HG02973 (cell line): ENCODE data around the gene CD300LB.
A peak's percentile ranks its signal among the peaks of the same experiment; 100 is the strongest.

Experiments
- ATAC-seq: cut with Tn5 transposase; IDR thresholded peaks from one replicate; pipeline ENCODE4 v1.9.1; 2021; ENCODE audit warnings: moderate library complexity; ENCODE audit not compliant: unreplicated experiment

CD300LB gene

DNA sequence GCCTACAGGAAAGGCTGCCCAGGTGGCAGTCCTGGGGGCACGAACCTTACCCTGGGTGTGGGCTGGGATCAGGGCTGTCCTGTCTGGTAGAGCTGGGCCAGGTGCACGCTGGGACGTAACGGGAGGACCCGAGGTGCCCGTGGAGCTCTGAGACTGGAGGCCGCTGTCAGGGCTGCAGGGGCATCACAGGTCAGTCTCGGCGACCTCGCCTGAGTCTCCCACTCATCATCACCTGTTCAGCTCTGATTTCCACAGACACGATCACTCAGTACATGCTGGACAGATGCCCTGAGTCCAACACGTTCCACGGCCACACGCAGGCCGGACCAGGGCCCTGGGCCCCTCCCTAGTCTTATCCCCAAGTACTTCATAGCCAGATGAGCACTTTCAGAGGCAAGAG, 19.3 kb upstream of the CD300LB start:
- no peak for ATAC-seq

DNA sequence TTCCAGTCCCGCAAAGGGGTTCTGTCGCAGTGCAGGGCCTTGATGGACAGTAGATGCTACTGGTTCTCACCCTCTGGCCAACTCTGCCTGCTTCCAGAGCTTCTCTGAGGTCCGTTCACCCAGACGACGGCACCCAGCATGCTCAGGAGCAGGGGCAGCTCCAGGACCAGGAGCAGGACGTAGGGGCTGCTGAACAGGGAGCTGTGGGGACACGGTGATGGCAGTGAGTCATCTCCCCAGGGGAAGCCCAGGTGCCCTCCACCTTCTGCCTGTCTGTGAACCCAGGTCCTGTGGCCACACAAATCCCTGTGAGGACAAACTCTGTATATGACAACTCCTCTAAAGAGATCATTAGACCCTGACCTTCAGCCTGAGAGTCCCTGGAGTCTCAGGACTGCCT, 18.1 kb upstream of the CD300LB start:
- ATAC-seq: no peak

DNA sequence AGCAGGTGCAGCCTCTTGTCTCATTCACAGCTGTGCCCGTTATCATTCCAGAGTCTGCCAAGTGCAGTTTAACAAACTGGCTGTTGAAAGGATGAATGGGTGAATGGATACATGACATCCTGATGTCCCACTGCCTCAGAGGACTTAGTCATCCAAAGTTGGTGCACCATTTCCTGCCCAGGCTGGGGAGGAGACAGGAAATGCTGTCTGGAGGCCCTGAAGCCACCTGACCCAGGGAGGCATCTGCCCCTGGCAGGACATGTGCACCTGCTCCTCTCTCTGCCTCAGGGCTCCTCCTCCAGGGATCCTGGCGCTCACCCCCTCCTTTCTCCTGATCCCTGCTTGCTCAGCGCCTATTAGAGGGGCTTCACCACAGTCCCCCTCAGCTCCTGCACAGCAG, 16.5 kb upstream of the CD300LB start:
- ATAC-seq: no peak

DNA sequence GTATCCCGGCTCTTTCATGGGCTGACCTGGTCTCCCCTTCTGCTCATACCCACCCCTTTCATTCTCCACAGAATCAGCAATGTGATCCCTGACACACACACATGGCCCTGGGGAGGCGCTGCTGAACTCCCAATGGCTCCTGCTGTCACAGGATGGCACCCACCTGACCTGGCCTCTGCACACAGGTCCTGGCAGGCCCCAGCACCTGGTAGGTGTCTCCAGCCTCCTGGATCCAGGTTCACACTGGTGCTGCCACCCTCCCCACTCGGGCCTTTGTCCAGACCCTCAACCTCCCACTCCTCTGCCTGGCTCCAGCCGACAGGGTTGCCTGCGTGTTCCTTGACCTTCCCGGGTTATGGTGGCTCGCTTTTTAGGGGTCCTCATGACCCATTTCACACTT, 16.0 kb upstream of the CD300LB start:
- ATAC-seq: no peak

DNA sequence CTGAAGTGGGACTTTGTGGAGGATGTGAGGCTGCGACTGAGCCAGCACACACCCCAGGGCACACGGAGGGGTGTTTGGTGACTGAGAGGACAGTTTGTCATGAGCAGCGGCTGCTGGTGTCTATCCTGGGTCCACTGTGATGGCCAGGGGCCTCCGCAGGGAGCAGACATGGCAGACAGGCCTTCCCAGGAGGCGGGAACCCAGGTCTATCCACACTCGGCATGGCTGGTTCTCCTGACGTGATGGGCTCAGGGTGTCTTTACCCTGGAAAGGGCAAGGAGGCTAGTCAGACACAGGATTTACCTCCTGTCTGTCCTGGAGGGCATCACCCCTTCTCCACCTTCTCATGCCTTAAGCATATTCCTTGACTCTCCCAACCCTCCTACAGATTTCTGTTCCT, 15.3 kb upstream of the CD300LB start:
- no peak for ATAC-seq

DNA sequence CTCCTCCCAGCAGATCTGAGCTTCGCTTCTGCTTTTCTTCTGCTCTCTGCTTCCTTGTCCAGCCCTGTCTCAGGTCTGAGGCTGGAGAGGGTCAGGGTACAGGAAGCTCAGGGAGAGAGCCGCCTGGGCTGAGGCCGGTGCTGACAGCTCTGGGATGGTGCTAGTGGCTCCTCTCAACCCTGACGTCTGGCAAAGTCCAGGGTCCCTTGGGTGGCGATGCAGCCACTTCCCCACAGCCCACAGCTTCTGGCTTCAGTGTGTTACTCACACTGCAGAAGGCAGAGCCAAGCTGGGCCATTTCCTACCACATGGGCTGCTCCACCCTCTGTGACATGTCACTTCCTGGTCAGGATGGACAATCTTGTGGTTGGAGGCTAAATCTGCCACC, 14.6 kb upstream of the CD300LB start, which contains the start of gene CD300C:
CD300C (minus strand) TSS at position 273 of the 388 bp plus-strand sequence. CDS start 333 bp downstream, outside the sequence.
- ATAC-seq: no peak

DNA sequence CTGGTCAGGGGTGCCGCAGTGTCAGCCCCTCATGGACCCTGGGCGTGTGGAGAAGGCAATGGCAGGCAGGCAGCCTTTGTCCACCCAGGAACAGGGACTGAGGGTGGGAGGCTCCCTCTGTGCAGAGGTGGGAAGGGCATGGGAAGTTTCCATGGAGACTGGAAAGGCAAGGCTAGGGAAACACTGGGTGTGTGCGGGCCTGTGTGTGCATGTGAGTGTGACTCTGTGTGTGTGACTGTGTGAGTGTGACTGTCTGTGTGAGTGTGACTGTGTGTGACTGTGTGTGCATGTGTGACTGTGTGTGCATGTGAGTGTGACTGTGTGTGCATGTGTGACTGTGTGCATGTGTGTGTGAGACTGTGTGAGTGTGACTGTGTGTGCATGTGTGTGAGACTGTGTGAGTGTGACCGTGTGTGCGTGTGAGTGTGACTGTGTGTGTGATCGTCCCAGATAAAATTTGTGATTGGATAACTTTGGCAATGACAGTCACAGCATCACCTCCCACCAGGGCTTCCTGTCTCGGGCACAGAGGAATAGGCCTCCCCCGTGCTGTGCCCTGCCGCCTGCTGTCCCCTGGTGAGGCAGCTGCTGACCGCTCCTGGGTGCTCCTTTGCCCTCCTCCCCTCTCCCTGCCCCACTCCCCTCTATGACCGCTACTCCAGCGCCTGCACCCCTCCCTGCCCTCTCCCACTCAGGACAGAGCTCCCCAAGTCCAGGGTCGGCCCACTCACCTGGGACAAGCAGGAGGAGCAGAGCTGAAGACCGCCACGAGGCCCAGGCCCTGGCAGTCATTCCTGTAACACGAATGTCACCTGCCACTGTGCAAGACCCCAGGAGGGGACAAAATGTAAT, 13.9 kb upstream of the CD300LB start:
- ATAC-seq: no peak

DNA sequence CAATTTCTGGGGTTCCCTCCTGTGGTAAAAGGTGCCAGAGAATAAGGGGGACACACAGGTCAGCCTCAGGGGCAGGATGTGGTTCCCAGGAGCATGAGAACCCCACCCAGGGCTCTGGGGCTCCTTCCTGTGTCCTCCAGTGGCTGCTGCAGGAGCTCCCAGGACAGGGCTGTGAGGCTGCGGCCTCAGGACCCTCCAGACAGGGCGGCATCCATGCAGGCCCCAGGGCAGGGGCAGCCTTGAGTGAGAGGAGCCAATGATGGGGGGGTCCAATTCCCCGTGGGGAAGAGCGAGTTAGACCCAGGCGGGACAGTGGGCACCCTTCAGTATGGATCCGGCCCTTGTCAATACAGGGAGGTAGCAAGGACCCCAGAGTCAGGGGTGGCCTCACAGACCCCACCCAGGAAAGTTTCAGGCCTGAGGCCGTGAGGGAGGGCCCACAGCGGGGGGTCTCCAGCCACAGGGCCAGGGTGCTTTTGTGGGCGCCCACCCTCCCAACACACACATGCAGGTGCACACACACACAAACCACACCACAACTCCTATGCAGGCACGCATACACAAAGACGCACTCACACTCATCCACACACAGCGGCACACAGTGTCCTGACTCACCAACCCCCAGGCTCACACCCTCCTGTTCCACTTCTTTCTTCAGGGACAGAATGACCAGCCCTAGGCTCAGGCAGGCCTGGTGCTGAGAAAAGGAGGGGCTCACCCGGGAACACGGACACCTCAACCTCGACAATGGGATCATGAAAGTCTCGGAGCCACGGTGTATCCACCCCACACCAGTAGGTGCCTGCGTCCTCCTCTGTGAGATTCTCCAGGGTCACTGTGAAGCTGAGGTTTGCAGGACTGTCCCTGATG, 12.9 kb upstream of the CD300LB start:
- no peak for ATAC-seq

DNA sequence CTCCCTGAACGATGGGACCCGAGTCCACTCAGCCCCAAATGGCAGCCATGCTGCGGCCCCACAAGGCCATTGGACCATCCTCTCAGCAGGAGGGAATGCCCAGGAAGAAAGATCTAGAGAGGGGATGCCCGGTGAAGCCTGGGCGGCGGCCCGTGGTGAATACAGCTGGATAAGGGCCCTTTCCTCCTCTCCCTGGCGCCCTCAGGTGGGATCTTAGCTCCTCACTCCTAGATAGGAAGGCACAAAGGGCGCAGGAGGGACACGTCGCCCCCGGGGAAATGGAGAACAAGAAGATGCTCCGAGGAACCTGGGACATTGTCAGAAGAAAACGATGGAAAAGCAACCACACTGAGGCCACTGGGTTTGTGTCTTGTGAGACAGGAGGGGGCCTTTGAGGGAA, 12.1 kb upstream of the CD300LB start:
- ATAC-seq: no peak

DNA sequence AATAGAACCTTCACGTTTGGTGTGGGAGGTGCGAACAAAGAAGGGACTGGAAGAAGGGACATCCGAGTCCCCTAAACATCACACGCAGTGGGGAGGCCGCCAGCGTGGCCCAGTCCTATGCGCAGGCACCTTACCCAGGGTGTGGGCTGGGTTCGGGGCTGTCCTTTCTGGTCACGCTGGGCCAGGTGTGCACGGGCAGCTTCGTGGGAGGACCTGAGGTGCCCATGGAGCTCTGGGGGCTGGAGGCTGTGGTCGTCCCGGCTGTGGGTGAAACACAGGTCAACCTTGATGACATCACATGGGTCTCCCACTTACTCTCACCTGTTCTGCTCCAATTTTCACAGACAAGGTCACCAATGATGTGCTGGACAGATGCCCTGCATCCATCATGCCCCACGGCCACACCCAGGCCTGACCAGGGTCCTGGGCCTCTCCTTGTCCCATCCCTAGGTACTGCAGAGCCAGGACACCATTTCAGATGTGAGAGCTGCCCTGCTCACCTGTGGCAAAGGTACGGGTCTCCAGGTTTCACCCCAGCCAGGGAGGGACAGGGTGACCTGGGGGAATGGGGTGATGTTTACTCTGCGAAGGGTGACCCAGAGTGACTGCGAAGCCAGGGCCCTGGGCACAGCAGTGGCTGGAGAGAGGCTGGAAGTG, 11.6 kb upstream of the CD300LB start:
- ATAC-seq: no peak

DNA sequence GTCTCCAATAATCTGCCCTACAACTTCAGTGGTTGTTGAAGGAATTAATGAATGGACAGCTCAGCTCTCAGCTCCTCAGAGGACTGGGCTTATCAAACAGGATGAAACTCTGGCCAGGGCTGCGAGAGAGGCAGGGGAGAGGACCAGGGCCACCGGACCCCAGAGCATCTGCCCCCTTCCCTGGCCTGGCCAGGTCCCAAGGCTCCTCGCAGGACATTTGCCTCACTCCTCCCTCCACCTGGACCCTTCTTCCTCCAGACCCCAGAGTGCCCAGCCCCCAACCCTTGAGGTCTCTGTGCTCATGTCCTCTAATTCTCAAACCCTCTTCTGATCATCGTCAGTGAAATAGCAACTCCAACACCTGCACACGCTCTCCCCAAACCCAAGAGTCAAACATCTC, 10.9 kb upstream of the CD300LB start:
- no peak for ATAC-seq

DNA sequence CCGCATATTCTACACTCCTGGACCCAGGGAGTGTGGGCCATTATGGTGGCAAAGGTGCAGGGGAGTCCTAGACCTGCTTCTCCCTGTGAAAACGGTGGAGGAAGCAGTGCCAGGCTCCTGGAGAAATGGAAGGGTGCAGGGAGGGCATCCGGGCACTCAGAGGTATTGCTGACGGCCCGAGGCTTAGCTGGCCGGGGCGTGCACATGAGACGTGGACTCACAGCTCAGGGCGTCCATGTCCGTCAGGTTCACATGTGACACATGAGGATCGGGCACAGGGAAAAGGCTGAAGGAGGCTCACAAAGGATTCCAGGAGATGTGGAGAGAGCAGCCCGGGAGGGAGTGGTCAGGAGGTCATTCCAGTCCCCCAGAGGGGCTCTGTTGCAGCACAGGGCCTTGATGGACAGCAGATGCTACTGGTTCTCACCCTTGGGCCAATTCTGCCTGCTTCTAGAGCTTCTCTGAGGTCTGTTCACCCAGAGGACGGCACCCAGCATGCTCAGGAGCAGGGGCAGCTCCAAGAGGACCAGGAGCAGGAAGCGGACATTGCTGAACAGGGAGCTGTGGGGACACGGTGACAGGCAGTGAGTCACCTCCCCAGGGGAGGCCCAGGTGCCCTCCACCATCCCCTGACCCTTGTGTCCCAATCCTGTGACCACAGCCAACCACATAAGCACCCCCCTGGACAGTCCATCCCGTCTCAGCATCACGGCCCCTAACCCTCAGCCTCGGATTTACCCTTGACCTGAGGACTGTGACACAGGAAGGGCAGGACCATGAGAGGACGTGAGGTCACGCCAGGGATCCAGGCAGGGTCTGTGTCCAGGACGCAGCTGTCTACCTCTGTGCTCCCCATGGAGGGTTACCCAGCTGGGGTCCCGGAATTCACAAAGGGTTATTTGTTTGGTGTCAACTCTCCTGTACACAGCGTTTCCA, 10.2 kb upstream of the CD300LB start:
- no peak for ATAC-seq

DNA sequence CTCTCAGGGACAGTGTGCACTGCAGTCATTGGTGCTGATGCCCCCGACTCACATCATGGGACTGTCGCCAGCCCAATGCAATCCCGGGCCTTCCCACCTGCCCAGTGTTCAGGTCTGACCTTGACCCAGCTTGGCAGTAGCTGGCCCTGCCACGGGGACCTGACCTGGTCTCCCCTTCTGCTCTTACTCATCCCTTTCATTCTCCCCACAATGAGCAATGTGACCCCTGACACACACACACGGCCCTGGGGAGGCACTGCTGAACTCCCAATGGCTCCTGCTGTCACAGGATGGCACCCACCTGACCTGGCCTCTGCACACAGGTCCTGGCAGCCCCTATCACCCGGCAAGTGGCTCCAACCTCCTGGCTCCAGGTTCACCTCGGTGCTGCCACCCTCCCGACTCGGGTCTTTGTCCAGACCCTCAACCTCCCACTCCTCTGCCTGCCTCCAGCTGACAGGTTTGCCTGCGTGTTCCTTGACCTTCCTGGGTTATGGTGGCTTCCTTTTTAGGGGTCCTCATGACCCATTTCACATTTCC, 8.1 kb upstream of the CD300LB start:
- no peak for ATAC-seq

DNA sequence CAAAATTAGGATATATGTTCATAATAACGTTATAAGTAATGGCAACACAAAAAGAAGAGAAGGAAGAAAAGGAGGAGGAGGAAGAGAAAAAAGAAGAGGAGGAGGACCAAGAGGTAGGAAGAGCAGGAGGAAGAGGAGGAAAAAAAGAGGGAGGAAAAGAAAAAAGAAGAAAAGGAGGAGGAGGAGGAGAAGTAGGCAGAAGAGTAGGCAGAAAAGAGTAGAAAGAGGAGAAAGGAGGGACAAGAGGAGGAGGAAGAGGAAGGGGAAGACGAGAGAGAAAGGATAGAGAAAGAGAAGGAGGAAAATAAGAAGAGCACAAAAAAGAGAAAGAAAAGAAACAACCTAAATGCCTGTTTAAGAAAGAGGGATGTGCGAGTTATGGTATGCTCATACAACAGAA, 5.6 kb upstream of the CD300LB start:
- ATAC-seq: no peak

DNA sequence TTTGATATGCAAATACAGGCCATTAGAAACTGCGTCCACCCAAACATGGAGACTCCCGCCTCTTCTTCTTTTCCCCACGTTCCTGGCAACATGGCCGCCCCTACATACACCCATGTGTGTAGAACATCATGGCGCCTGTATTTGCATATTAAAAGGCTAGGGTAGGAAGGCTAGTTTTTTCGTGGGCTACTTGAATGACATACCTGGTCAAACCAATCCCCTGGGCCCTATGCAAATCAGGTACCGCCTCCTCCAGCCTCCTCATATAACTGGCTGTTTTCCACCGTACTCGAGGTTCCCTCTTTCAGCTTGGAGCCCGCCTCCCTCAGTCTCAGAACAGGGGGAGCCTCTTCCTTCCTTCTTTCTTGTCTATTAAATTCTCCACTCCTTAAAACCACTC, 840 bp upstream of the CD300LB start:
- no peak for ATAC-seq

DNA sequence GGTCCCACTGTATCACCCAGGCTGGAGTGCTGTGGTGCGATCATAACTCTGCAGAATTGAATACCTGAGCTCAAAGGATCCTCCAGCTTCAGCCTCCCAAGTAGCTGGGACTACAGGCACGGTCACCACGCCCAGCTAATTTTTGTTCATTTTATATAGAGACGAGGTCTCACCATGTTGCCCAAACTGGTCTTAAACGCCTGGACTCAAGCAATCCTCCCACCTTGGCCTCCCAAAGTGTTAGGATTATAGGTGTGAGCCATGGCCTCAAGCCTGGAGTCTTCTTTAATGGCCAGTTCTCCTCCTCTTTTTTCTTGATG, 484 bp downstream of the CD300LB start:
- ATAC-seq: no peak

DNA sequence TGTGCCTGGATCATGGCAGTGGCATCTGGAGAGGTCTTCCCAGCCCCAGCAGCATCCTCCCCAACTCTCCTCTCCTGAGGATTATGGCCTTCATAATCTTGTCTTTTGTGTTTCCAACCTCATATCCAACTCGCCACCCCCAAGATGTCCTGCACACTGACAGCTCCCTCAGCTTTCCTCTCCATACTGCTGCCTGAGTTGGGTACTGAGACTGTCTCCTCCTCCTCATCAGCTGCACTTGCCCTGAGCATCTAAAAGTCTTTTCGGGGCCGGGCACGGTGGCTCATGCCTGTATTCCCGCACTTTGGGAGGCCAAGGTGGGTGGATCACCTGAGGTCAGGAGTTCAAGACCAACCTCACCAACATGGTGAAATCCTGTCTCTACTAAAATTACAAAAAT, 2.0 kb downstream of the CD300LB start:
- ATAC-seq: no peak

DNA sequence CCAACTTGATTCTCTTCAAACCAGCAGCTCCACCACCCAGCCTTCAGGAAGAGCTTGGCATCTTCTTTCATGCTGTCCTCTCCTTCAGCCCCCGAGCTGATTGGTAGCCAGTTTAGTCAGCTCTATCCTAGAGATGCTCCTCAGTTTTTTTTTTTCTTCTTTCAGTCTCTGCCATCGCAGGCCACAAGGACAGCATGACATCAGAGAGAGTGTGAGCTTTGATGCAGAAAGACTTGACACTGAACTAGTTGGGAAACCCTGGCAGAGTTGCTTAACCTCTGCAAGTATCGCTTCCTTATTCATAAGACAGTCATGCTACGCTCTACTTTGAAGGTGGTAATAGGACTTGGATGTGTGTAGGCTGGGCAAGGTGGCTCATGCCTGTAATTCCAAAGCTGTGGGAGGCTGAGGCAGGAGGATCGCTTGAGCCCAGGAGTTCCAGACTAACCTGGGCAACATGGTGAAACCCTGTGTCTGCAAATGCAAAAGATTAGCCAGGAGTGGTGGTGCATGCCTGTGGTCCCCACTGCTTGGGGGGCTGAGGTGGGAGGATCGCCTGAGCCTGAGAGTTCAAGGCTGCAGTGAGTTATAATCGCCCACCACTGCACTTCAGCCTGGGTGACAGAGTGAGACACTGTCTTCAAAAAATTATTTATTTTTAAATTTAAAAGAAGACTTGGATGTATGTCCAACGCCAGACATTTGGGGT, 2.6 kb downstream of the CD300LB start:
- ATAC-seq: peak; percentile 71

DNA sequence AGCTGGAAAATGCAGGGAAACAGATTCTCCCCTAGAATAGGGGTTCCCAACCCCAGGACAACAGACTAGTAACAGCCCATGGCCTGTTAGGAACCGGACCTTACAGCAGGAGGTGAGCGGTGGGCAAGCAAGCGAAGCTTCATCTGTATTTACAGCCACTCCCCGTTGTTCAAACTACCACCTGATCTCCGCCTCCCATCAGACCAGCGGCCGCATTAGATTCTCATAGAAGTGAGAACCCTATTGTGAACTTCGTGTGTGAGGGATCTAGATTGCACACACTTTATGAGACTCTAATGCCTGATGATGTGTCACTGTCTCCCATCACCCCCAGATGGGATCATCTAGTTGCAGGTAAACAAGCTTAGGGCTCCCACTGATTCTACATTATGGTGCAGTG, 3.5 kb downstream of the CD300LB start:
- no peak for ATAC-seq

DNA sequence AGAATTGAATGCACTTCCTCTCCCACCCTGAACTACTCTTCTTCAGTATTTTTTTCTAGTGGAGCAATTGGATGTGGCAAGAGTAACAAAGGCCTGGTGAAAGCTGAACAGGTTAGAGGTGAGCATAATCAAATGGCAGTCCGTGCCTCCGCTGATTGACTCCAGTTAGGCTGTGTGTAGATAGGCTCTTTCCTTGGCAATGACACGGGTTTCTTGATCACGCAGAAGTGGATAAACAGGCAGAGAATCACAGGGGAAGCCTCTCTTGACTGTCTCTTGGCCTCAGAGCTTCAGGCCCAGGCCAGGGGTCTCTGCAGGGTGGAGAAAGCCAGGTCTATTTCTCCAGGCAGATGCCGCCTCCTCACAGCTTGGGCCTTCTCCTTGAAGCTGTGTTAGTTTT, 4.2 kb downstream of the CD300LB start:
- no peak for ATAC-seq
